ENCODE measurements around the gene SLC6A5.
A peak's percentile ranks its signal among the peaks of the same experiment; 100 is the strongest.
"Not testable (repeated sequence)": the region's sequence is repeated elsewhere in the genome, so short reads cannot be mapped to it uniquely, and the experiment has no call there.

The SLC6A5 gene

DNA sequence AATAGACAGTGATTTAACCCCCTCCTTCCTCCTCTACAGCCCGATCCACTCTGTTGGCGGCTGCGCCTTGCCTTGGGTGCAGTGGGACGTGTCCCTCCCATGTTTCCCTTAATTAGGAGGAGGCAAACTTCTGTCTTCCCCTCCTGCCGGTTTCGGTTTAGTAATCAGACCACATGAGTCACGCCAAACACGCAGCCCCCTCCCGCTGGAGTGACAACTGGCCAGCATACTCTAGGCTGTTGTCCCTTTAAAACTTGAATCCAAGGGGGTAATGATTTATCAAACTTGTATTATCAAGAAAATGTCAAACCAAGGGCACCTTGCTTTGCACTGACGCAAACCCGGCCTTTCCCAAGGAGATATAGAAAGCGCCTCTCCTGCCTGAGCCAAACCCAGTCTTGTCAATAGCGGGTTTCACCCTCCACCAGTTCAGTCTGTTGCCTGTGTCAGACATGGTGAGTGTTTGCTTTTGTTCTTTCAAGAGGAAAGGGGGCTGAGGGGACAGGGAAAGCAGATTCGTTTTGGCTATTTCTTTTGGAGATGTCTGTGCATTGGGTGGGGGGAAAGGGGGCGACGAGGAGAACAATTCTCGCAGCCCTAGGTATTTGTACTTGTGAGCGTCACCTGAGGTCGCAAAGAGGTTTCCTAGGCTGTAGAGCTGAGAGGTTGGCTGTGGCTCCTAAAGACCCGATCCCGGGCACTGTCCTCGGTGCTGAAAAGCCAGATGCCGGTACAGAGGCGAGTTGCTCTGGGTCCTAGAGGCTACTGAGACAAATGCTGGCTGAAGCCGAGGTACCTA is at the start of gene SLC6A5:
Gene SLC6A5, plus strand, starts transcription at position 388 of the 799 bp plus-strand sequence. Its CDS starts 65 bp downstream, at position 453.
- DNase-seq (ENCODE audit: low read depth, low spot score) = peak; percentile 86

DNA sequence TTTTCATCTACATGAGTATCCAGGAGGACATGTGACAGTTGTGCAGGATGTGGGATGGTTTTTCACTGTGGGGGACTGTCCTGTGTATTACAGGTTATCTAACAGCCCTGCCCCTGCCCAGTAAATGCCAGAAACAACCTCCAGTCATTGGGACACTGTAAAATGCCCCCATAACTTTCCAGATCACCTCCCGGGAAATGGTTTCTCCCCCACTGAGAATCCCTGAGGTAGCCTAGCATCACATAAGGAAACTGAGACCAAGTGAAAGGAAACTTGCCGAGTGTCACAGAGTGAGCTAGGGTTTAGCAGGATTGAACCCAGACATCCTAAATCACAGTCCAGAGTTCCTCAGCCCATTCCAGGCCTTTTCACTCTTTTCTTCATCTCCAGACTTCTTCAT is 48.3 kb upstream of the SLC6A5 start:
- no peak for DNase-seq (ENCODE audit: low read depth, low spot score)

DNA sequence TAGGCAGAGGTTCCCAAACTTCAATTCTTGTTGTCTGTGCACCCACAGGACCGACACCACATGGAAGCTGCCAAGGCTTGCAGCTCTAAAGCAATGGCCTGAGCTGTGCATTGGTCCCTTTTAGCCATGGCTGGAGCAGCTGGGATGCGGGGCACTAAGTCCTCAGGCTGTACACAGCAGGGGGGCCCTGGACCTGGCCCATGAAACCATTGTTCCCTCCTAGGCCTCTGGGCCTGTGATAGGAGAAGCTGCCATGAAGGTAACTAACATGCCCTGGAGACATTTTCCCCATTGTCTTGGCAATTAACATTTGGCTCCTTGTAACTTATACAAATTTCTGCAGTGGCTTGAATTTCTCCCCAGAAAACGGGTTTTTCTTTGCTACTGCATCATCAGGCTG is 43.6 kb upstream of the SLC6A5 start:
- DNase-seq (ENCODE audit: low read depth, low spot score) = no peak

DNA sequence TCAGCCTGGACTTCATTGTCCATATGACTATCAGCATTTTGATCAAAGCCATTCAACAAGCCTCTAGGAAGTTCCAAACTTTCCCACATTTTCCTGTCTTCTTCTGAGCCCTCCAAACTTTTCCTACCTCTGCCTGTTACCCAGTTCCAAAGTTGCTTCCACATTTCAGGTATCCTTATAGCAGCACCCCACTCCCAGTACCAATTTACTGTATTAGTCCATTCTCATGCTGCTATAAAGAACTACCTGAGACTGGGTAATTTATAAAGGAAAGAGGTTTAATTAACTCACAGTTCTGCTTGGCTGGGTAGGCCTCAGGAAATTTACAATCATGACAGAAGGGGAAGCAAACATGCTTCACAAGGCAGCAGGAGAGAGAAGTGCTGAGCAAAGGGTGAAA is 43.0 kb upstream of the SLC6A5 start:
- not testable (repeated sequence) for DNase-seq (ENCODE audit: low read depth, low spot score)

DNA sequence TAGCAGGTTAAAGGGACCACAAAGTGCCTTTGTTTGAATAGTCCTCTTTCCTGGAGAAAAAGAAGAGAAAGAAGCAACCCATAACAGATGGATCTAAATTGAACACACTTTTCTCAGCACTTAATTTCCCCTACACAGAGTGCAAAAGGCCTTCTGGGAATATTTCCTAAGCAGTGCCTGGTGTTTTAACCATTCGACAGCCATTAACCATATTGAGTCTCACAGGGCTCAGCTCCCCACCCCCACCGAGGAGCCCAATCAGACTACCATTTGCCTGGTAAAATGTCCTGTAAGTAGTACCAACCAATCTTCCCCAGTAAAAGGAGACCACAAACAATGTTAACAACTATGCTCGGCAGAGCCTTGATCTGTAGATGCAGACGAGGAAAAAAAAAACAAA is 40.7 kb upstream of the SLC6A5 start:
- DNase-seq (ENCODE audit: low read depth, low spot score) = no peak

DNA sequence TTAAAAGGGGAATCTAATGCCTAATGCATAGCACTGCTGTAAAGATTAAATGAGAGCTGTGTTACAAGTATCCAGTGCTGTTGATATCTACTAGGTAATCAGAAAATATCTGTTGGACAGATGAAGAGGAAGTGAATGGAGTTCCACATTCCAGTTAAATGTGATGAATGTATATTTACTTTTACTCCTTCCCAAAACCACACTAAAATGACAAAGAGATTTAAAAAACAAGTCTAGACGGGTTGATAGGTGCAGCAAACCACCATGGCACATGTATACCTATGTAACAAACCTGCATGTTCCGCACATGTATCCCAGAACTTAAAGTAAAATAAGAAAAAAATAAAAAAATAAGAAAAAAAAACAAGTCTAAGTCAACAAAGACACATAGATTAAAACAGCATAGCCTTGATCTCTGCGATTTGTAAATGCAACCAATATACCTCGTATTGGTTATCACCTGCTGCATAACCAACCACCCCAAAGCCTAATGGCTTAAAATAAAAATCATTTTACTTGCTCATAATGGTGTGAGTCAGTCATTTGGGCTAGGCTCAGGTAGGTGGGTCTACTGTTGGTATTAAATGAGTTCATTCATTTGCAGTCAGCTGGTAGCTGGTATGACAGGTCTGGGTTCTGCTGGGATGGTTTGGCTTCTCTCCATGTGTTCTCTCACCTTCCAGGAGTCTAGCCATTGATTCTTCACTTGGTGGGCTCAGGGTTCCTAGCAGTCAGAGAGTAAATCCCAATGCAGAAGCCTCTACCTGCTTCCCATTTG is 39.7 kb upstream of the SLC6A5 start:
- DNase-seq (ENCODE audit: low read depth, low spot score) = no peak

DNA sequence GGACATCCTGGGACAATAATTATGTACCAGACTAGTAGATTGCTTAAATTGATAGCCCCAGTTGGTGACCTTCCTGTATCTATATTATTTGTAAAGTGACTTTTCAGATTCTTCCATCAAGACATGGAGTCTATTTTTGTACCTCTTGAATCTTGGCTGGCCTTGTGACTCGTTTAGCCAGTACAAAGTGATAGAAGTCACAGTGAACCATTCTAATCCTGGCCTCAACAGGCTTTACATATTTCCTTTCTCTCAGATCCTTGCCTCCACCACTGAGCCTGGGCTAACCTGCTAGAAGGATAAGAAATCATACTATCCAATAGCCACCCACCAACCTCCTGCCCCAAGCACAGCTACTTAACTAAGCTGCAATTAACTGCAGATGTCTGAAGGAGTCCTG is 37.5 kb upstream of the SLC6A5 start:
- no peak for DNase-seq (ENCODE audit: low read depth, low spot score)

DNA sequence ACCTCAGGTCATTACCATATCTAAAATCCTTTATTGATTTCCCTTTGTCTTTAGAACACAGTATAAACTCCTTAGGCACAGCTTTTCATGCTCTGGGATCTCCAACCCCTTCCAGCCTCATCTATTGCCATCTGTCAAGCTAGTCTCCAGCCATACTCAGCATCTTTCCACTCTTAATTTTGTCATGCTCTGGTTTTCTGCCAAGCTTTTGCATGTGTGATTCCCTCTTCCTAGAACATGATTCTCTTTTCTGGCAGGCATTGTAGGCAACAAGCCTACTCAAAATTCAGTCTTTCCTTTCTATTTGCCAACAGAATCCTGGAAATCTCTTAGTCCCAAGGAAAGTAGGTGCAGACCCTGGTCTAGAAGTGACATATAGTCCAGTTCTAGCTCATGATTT is 35.5 kb upstream of the SLC6A5 start:
- DNase-seq (ENCODE audit: low read depth, low spot score) = no peak

DNA sequence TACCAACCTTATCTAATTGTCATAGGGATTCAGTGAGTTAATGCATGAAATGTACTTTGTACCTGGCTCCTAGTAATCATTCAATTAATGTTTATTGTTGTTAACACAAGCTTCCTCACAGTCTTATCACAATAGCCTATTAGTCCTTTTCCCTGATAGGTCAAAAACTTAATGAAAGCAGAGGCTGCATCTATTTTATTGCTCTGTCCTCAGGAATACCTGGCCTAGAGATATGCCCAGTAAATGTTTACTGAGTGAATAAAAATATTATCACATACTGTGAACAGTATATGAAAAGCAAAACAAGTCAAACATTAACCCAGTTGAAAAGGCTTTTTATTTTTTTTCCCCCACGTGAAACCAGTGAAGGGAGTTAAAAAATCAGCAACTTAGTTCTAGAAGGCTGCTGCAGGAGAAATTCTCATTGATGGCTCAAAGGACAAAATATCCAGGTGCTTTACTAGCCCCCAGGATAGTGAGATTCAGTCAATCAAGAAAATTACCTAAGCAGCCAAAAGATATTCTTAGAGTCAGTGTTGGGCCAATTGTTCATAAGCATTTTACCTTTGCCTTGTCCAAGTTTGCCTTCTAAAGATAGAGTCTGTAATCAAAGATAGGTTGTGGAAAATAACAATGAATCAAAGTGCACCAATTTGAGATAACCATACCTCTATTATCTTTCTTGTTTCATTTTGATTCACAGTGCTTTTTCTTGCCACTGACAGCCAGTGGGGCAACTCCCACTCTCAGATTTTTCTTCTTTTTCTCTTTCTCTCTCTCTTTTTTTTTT is 34.4 kb upstream of the SLC6A5 start:
- DNase-seq (ENCODE audit: low read depth, low spot score) = no peak

DNA sequence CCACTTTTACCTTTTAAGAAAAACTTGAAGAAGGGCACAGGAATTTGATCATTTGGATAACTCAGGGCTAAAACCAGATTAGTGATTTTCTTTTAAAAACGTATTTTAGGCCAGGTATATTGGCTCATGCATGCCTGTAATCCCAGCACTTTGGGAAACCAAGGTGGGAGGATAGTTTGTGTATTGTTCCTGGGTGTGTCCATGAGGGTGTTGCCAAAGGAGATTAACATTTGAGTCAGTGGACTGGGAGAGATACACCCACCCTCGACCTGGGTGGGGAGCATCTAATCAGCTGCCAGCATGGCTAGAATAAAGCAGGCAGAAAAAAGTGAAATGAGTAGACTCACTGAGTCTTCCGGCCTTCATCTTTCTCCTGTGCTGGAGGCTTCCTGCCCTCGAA is 33.3 kb upstream of the SLC6A5 start:
- DNase-seq (ENCODE audit: low read depth, low spot score) = not testable (repeated sequence)

DNA sequence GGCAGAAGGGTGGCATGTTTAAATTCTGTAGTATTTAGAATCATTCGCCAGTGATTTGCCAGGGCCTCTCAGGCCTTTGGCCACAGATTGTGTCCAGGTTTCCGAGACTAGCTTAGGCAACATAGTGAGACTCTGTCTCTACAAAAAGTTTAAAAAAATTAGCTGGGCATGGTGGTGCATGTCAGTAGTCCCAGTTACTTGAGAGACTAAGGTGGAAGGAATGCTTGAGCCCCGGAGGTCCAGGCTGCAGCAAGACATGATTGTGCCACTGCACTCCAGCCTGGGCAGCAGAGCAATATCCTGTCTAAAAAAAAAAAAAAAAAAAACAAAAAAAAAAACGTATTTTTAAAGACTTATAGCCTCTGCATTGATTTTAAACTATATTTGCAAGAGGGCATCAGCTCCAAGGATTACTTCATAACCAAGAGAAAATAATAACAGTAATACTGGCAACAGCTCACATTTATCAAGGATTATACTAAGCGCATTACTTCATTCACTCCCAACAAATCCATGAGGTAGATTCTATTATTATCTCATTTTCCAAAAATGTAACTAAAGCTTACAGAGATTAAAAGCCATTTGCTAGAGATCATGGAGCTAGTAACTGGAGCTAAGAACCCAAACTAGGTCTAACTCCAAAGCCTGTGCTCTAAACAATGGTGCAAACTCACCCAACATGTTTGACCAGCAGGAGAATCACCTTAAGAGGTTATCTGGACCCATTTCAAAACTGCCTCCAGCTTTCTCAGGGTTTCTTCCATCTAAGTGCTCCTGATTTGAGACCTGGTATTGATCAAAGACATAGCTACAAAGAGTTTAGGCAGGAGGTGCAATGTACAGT is 32.6 kb upstream of the SLC6A5 start:
- DNase-seq (ENCODE audit: low read depth, low spot score) = peak; percentile 14

DNA sequence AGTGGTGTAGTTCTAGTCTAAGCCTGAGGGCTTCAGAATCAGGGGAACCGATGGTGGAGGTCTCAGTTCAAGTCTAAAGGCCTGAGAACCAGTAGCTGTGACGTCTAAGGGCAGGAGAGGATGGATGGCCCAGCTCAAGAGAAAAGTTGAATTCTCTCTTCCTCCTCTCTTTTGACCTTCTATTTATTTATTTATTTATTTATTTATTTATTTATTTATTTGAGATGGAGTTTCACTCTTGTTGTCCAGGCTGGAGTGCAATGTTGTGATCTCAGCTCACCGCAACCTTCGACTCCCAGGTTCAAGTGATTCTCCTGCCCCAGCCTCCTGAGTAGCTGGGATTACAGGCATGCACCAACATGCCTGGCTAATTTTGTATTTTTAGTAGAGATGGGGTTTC is 19.7 kb upstream of the SLC6A5 start:
- not testable (repeated sequence) for DNase-seq (ENCODE audit: low read depth, low spot score)

DNA sequence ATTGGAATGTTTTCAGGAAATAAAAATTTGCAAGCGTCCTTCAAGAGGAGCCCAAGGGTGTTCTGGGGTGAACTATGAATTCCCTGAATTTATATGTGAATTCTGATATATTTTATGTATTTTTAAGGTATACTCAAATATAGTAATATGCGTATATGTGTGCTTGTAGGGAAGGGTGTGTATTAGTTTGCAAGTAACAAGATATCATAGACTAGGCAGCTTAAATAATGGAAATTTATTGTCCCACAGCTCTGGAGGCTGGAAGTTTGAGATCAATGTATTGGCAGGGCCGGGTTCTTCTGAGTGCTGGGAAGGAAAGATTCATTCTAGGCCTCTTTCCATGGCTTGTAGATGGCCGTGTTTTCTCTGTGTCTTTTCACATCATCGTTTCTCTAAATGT is 16.2 kb upstream of the SLC6A5 start:
- DNase-seq (ENCODE audit: low read depth, low spot score) = no peak

DNA sequence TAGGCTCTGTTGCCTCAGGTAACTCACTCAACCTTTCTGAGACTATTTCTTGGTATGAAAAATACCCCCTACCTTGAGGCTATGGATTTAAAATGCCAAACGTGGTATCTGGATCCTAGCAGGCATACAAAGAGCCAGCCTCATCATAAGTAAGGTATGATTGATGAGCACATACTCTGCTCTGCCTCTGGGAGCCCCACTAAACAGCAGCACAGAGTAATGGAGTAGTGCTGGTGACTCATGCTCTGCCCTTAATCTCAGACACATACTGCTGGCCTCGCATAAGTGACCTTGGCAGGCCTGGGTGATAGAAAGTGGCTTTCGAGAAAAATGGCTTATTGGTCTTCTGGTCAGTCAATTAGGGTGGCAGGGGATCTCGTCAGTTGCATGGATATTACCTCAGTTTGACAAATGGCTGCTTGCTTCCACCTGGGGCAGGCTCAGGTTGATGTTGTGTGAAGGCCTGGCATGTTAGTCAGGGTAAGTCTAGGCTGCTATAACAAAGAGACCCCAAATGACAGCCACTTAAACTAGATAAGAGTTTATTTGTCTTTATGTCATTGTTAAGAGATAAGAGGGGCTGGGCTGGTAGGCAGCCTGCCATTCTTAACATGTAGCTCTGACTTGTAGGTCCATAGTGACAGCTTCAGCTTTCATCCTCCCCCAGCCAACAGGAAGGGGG is 15.2 kb upstream of the SLC6A5 start:
- DNase-seq (ENCODE audit: low read depth, low spot score) = no peak

DNA sequence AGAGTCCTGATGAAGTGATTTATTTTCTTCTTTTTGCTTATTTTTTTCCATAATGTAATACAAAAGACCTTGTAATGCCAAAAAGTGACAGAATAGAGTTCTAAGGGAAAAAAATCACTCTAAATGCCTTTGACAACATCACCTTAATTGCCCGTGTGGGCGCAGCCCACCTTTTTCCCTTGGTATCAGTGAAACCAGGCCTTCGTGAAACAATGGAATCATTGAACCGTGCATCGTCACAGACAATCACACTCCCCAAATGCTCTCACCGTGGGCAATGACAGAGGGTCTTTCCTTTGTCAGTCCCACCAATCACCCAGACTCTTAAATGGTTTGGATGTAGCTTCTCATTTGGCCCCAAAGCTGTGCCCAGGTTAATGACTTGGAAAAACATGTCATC is 9.6 kb upstream of the SLC6A5 start:
- DNase-seq (ENCODE audit: low read depth, low spot score) = no peak

DNA sequence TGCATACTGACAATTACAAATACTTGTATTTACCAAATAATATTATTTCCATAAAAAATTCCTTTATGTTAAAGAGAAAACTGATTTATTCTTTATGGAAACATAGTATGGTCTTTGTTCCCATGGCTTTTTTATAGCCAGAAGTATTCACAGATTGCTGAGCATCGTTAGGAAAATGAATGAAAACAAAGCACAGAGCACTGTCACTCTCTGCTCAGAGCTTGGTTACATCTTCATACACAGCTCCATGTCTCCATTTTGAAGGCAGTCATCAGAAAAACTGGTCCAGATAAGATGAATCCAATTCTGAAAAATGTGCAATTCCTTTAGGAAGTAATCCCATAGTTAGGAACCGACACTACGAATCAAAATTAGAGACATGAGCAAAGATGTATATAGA is 9.0 kb upstream of the SLC6A5 start:
- no peak for DNase-seq (ENCODE audit: low read depth, low spot score)

DNA sequence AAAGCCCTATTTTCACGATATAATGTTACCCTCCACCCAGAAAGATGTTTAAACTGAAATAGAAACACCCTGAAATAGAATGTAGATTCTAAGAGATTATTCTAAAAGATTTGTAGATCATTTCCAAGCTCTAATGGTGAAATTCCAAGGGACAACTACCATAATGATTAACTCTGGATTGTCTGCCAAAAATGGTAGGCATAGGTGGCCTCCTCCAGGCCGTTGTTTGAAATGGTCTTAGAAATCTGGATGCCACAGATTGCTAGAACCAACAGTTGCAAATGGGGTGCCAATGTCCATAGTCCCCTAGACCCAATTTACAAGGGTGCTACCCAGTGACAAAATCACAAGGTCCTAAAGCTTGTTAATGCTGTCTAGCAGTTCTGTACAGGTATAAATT is 6.7 kb upstream of the SLC6A5 start:
- DNase-seq (ENCODE audit: low read depth, low spot score) = no peak

DNA sequence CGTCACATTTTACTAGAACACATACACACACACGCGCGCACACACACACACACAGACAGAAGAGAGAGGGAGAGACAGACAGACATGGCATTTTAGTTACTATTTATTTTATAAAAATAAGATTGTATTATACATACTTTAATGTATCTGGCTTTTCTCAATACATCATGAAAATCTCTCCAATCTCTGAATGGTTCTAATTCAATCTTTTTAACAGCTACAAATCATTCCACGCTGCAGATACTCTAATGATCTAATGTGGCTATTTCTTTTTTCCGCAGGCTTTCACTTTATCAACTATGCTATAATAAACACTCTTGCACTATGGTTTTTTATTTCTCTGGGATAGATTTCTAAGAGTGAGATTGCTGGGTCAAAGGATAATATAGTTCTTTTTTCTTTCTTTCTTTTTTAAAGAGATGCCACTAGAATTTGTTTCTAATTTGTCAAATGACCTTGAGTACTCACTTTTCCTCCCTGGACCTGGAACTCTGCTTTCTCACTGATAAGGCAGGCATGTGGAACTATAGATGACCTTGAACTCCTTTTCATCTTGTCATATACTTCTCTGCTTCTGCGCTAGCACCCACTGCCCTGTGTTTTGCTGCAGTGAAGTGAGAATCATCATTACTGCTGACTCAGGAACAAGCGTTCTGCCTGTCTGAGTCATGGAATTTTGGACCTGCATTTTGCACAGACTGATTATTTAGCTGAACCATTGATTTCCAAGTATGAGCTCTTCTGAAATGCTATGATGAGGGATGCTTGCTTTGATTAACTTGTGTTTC is 4.9 kb upstream of the SLC6A5 start:
- no peak for DNase-seq (ENCODE audit: low read depth, low spot score)

DNA sequence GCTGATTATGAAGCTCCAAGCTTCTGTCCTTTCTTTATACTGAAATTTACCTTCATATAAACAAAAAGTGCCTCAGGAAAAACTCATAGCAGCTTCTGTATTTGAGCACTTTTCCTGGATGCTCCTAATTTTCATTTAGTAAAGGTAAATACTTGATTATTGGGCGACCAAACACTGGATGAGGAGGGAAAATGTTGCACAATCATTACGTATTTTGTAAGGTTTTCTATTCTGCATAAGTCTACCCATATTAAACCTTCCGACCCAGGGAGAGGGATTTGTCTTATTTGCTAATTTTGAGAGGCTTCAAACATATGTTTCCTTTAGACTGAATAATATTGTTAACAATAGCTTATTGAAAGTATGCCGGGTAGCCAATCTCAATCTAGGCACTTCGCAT is 4.3 kb upstream of the SLC6A5 start:
- no peak for DNase-seq (ENCODE audit: low read depth, low spot score)
